IMR-90 (cell line): ENCODE results near the gene CRACDL. TPM values are rescaled to one million over a fixed set of nuclear protein-coding genes. Genes with fewer than 3 reads are reported as not detected.

ENCODE experiments used
- ATAC-seq: fragments of 200-7000 bp; cut with Tn5 transposase; 2 replicates; pipeline ENCODE4 v1.9.1; 2020; ENCODE audit warnings: low read depth, mild to moderate bottlenecking, moderate library complexity
- BruUV-seq: library from RNA; stranded (reverse); fragments of 400-500 nt; replicated peaks from 2 replicates; lab custom pipeline; 2021; lab: Mats Ljungman, UMichigan
- CTCF ChIA-PET: fragments of 300-600 bp; formaldehyde crosslinking; extraction: SDS; loops from one replicate; lab custom pipeline; 2021; ENCODE audit warnings: antibody characterized with exemption; lab: Yijun Ruan, JAX
- POLR2A ChIA-PET: fragments of 300-600 bp; sonication (Branson Sonifier 250); formaldehyde crosslinking; loops from one replicate; lab custom pipeline; 2022; ENCODE audit warnings: antibody characterized with exemption; ENCODE audit not compliant: unreplicated experiment; lab: Charles Lee
- DNase-seq: peaks from one replicate; pipeline ENCODE4 v3.0.0; 2013
- H2AFZ ChIP-seq: replicated peaks from 2 replicates; pipeline ENCODE3; 2013; ENCODE audit warnings: low read length, mild to moderate bottlenecking; ENCODE audit not compliant: poor library complexity
- H2AK5ac ChIP-seq: 2 replicates; pipeline ENCODE4 v1.6.1; 2013; ENCODE audit warnings: low read depth, low read length, inconsistent platforms
- H2AK9ac ChIP-seq: replicated peaks from 2 replicates; pipeline ENCODE3; 2013; ENCODE audit warnings: mild to moderate bottlenecking, low read depth, low read length, moderate library complexity; ENCODE audit not compliant: poor library complexity
- H2BK120ac ChIP-seq: 2 replicates; pipeline ENCODE4 v1.6.1; 2013; ENCODE audit warnings: low read depth, low read length, inconsistent platforms
- H2BK15ac ChIP-seq: 3 replicates; pipeline ENCODE4 v1.6.1; 2013; ENCODE audit warnings: low read depth, low read length, inconsistent platforms
- H2BK20ac ChIP-seq: 2 replicates; pipeline ENCODE4 v1.6.1; 2013; ENCODE audit warnings: low read depth, mild to moderate bottlenecking, inconsistent platforms, low read length, moderate library complexity
- H2BK5ac ChIP-seq: 2 replicates; pipeline ENCODE4 v1.6.1; 2013; ENCODE audit warnings: mild to moderate bottlenecking, low read depth, low read length, inconsistent platforms; ENCODE audit not compliant: poor library complexity, severe bottlenecking
- H3K14ac ChIP-seq: replicated peaks from 2 replicates; pipeline ENCODE4 v1.6.1; 2013; ENCODE audit warnings: low read depth, low read length, inconsistent platforms
- H3K18ac ChIP-seq: 2 replicates; pipeline ENCODE4 v1.6.1; 2013; ENCODE audit warnings: low read depth, low read length, control low read depth
- H3K23ac ChIP-seq: 2 replicates; pipeline ENCODE4 v1.6.1; 2013; ENCODE audit warnings: low read depth, low read length, inconsistent platforms
- H3K27ac ChIP-seq: 2 replicates; pipeline ENCODE4 v1.5.1; 2013; ENCODE audit warnings: mild to moderate bottlenecking, control low read depth, low read length; ENCODE audit not compliant: insufficient read depth
- H3K27me3 ChIP-seq: 2 replicates; pipeline ENCODE4 v1.6.1; 2013; ENCODE audit warnings: low read length; ENCODE audit not compliant: control insufficient read depth, insufficient read depth
- H3K36me3 ChIP-seq: 2 replicates; pipeline ENCODE4 v1.6.1; 2013; ENCODE audit warnings: low read length, mixed read lengths; ENCODE audit not compliant: control insufficient read depth, insufficient read depth
- H3K4ac ChIP-seq: 2 replicates; pipeline ENCODE4 v1.6.1; 2013; ENCODE audit warnings: low read depth, low read length, inconsistent platforms
- H3K4me1 ChIP-seq: 2 replicates; pipeline ENCODE4 v1.6.1; 2013; ENCODE audit warnings: low read length, mixed read lengths; ENCODE audit not compliant: control insufficient read depth, insufficient read depth
- H3K4me2 ChIP-seq: 2 replicates; pipeline ENCODE4 v1.6.1; 2013; ENCODE audit warnings: low read depth, mild to moderate bottlenecking, control low read depth, low read length, moderate library complexity
- H3K4me3 ChIP-seq: 2 replicates; pipeline ENCODE4 v1.5.1; 2013; ENCODE audit warnings: low read depth, mild to moderate bottlenecking, control low read depth, low read length, moderate library complexity; ENCODE audit not compliant: insufficient read depth
- H3K56ac ChIP-seq: 2 replicates; pipeline ENCODE4 v1.6.1; 2013; ENCODE audit warnings: low read length, inconsistent platforms; ENCODE audit not compliant: insufficient read depth; ENCODE audit errors: extremely low read depth
- H3K79me1 ChIP-seq, 2 experiments: 2 replicates each; pipeline ENCODE4 v1.6.1; 2013; ENCODE audit warnings: low read length in 2 of 2, inconsistent platforms in 1 of 2, low read depth in 1 of 2
- H3K9ac ChIP-seq: 2 replicates; pipeline ENCODE4 v1.6.1; 2013; ENCODE audit warnings: low read depth, low read length, control low read depth
- H3K9me1 ChIP-seq: 2 replicates; pipeline ENCODE4 v1.6.1; 2013; ENCODE audit warnings: low read length, inconsistent platforms; ENCODE audit not compliant: insufficient read depth
- H3K9me3 ChIP-seq: 2 replicates; pipeline ENCODE4 v1.6.1; 2013; ENCODE audit warnings: low read length; ENCODE audit not compliant: control insufficient read depth, insufficient read depth
- H4K20me1 ChIP-seq: 2 replicates; pipeline ENCODE4 v1.6.1; 2013; ENCODE audit warnings: low read length, inconsistent platforms; ENCODE audit not compliant: insufficient read depth
- H4K5ac ChIP-seq: 2 replicates; pipeline ENCODE4 v1.6.1; 2013; ENCODE audit warnings: mild to moderate bottlenecking, low read depth, low read length, control low read depth
- H4K8ac ChIP-seq, 2 experiments: 2 replicates each; pipeline ENCODE4 v1.6.1; 2013; ENCODE audit warnings: low read depth in 2 of 2, low read length in 2 of 2, control low read depth in 1 of 2, inconsistent platforms in 1 of 2
- H4K91ac ChIP-seq: 2 replicates; pipeline ENCODE4 v1.6.1; 2013; ENCODE audit warnings: low read depth, low read length, inconsistent platforms; ENCODE audit not compliant: insufficient read depth
- BHLHE40 ChIP-seq: fragments of 150-350 bp; IDR thresholded peaks from 2 replicates; pipeline ENCODE4 v1.6.1; 2016; ENCODE audit warnings: mild to moderate bottlenecking, low read depth, low read length
- CEBPB ChIP-seq: IDR thresholded peaks from 2 replicates; pipeline ENCODE4 v1.6.1; 2012; ENCODE audit warnings: low read depth, low read length, improper control_type of control experiment
- CHD1 ChIP-seq: IDR thresholded peaks from 2 replicates; pipeline ENCODE4 v1.6.1; 2012; ENCODE audit warnings: low read depth, low read length, improper control_type of control experiment
- CTCF ChIP-seq: conservative IDR thresholded peaks from 2 replicates; pipeline ENCODE4 v1.5.1; 2012; ENCODE audit warnings: mild to moderate bottlenecking, low read depth, low read length, improper control_type of control experiment
- ELK1 ChIP-seq: fragments of 150-350 bp; IDR thresholded peaks from 2 replicates; pipeline ENCODE4 v1.6.1; 2016; ENCODE audit warnings: low read depth, mild to moderate bottlenecking, low read length, moderate library complexity, borderline replicate concordance
- FOS ChIP-seq: fragments of 150-350 bp; IDR thresholded peaks from 2 replicates; pipeline ENCODE4 v1.6.1; 2016; ENCODE audit warnings: low read depth, low read length
- MAFK ChIP-seq: IDR thresholded peaks from 2 replicates; pipeline ENCODE4 v1.6.1; 2012; ENCODE audit warnings: low read depth, low read length, improper control_type of control experiment
- MAZ ChIP-seq: IDR thresholded peaks from 2 replicates; pipeline ENCODE4 v1.6.1; 2012; ENCODE audit warnings: low read depth, mild to moderate bottlenecking, low read length, improper control_type of control experiment, moderate library complexity, borderline replicate concordance
- MXI1 ChIP-seq: IDR thresholded peaks from 2 replicates; pipeline ENCODE4 v1.6.1; 2012; ENCODE audit warnings: low read depth, mild to moderate bottlenecking, low read length, moderate library complexity, borderline replicate concordance
- NFE2L2 ChIP-seq: fragments of 150-350 bp; IDR thresholded peaks from 2 replicates; pipeline ENCODE4 v1.6.1; 2016; ENCODE audit warnings: low read depth, mild to moderate bottlenecking, low read length
- POLR2A ChIP-seq: IDR thresholded peaks from 2 replicates; pipeline ENCODE4 v1.6.1; 2012; ENCODE audit warnings: mild to moderate bottlenecking, low read depth, low read length
- RAD21 ChIP-seq: IDR thresholded peaks from 2 replicates; pipeline ENCODE4 v1.6.1; 2012; ENCODE audit warnings: low read length, improper control_type of control experiment
- RCOR1 ChIP-seq: IDR thresholded peaks from 2 replicates; pipeline ENCODE4 v1.6.1; 2012; ENCODE audit warnings: mild to moderate bottlenecking, low read length, improper control_type of control experiment; ENCODE audit not compliant: insufficient replicate concordance
- RFX5 ChIP-seq: IDR thresholded peaks from 2 replicates; pipeline ENCODE4 v1.8.0; 2012; ENCODE audit warnings: low read depth, mild to moderate bottlenecking, low read length, moderate library complexity
- SMC3 ChIP-seq: fragments of 150-350 bp; IDR thresholded peaks from 2 replicates; pipeline ENCODE4 v1.6.1; 2016; ENCODE audit warnings: low read depth, mild to moderate bottlenecking, antibody characterized with exemption, low read length, moderate library complexity
- USF2 ChIP-seq: fragments of 150-350 bp; IDR thresholded peaks from 2 replicates; pipeline ENCODE4 v1.6.1; 2017; ENCODE audit warnings: mild to moderate bottlenecking, antibody characterized with exemption, low read length, low read depth
- WGBS, 2 experiments: methylation state at CpG; one replicate each; pipeline versions ENCODE4 v1.1.5 to v1.1.7; 2013; ENCODE audit warnings: missing lambda C conversion rate in 2 of 2; ENCODE audit not compliant: insufficient read length in 1 of 2; ENCODE audit errors: extremely low coverage in 2 of 2; 5-methylcytosine and 5-hydroxymethylcytosine counted together
- dilution Hi-C: fragments of 300-500 bp; cut with HindIII; formaldehyde crosslinking; loops from one replicate; pipeline ENCODE4 v1.14.3; 2018; ENCODE audit warnings: low sequenced_read_pairs; ENCODE audit not compliant: unreplicated experiment
- in situ Hi-C: fragments of 300-500 bp; cut with MboI; formaldehyde crosslinking; loops from 3 replicates; pipeline ENCODE4 v1.14.3; 2019; ENCODE audit warnings: low sequenced_read_pairs, inconsistent platforms, mixed read lengths
- intact Hi-C: fragments of 100-400 bp; cut with micrococcal nuclease; formaldehyde crosslinking; loops from 2 replicates; pipeline ENCODE4 v1.10.0; 2022
- polyA plus RNA-seq, 3 experiments: library from polyadenylated mRNA; depleted of rRNA; stranded (reverse); fragments of >200 nt; gene quantifications; 2 replicates each; pipeline ENCODE4 v1.2.3, GENCODE V29; 2012; ENCODE audit warnings: low replicate concordance in 1 of 3
- total RNA-seq: library from RNA; depleted of rRNA; stranded (reverse); fragments of >200 nt; gene quantifications from 2 replicates; pipeline ENCODE4 v1.2.3, GENCODE V29; 2012

CRACDL gene
- total and polyA plus RNA-seq, 2 of the 4 experiments (the other 2 are of a cell fraction), result not detected

- no peak overlapping the region for H3K4me2 ChIP-seq
- H2BK5ac ChIP-seq, result no peak overlapping the region
- H2AK5ac ChIP-seq, result no peak overlapping the region
- no peak overlapping the region for H3K4ac ChIP-seq
- no peak overlapping the region for H3K56ac ChIP-seq
- BruUV-seq, result no TSS peak
- dilution Hi-C loops (no loop called here), intact Hi-C loops (no loop called here), in situ Hi-C loops (no loop called here)
- no peak overlapping the region for H4K5ac ChIP-seq
- no peak overlapping the region for H3K9ac ChIP-seq
- peak overlapping the region; percentile 26 for H2AFZ ChIP-seq
- POLR2A ChIA-PET, result no interaction called here
- H3K23ac ChIP-seq, result no peak overlapping the region
- TF ChIP-seq NFE2L2 (peak; percentile 42; the same call in 1 of the 2 replicates), FOS (peak; percentile 52; the same call in 1 of the 2 replicates), RCOR1 (peak; percentile 46), RAD21 (no peak), SMC3 (no peak), RFX5 (no peak), ELK1 (no peak), POLR2A (no peak), USF2 (no peak), CTCF (no peak), CEBPB (no peak), MAZ (no peak), CHD1 (no peak), MAFK (no peak), MXI1 (no peak), BHLHE40 (no peak)
- H4K20me1 ChIP-seq, result no peaks in the 10 kb centered on the region
- CTCF ChIA-PET, result no interaction called here
- H2BK20ac ChIP-seq, result no peak overlapping the region
- H3K36me3 ChIP-seq, result no peaks in the 10 kb centered on the region
- WGBS, 2 experiments, result 28% methylated on average over 2 of the region's 4 CpGs; no CpG with 5 or more reads in 1 of the 2 experiments
- no peak overlapping the region for H3K27ac ChIP-seq
- no peak overlapping the region for H3K18ac ChIP-seq
- DNase-seq (peak; percentile 84), ATAC-seq (peak; percentile 62)
- H3K4me3 ChIP-seq, result no peak overlapping the region
- no peaks in the 10 kb centered on the region for H3K9me1 ChIP-seq
- no peak overlapping the region for H3K14ac ChIP-seq
- peaks cover 3% of the 10 kb centered on the region; the same call in 1 of the 2 replicates for H3K4me1 ChIP-seq
- no peak overlapping the region for H2BK120ac ChIP-seq
- H3K9me3 ChIP-seq, result no peaks in the 10 kb centered on the region
- no peak overlapping the region for H4K8ac ChIP-seq
- H3K27me3 ChIP-seq, result peaks cover 6% of the 10 kb centered on the region
- H2AK9ac ChIP-seq, result no peak overlapping the region
- H3K79me1 ChIP-seq, result no peaks in the 10 kb centered on the region
- no peak overlapping the region for H2BK15ac ChIP-seq
- no peak overlapping the region for H4K91ac ChIP-seq
Observed at GRCh38 chr2:98917031-98917471, 19.0 kb downstream of the CRACDL start.
